SK-N-SH (cell line): Measurements from ENCODE around the gene FMN2. TPM values are rescaled to one million over a fixed set of nuclear protein-coding genes. Genes with fewer than 3 reads are reported as not detected.

Source experiments
- CTCF ChIA-PET: fragments of 300-600, 350-600 bp; formaldehyde crosslinking; extraction: SDS; loops from one replicate; lab custom pipeline; 2021; lab: Yijun Ruan, JAX
- POLR2A ChIA-PET: fragments of 350-600 bp; sonication (Branson Sonifier 250); formaldehyde crosslinking; extraction: SDS; loops from one replicate; lab custom pipeline; 2020; ENCODE audit warnings: antibody characterized with exemption, inconsistent platforms; lab: Yijun Ruan, JAX
- DNase-seq: peaks from one replicate; pipeline ENCODE4 v3.0.0; 2012
- H2AFZ ChIP-seq: fragments of 200-600 bp; sonication (generic); 2 replicates; pipeline ENCODE4 v1.8.1; 2016; ENCODE audit warnings: antibody characterized with exemption, mild to moderate bottlenecking, low read depth
- H3F3A ChIP-seq: fragments of 200-600 bp; sonication (generic); replicated peaks from 2 replicates; pipeline ENCODE3; 2016; ENCODE audit warnings: antibody characterized with exemption, mild to moderate bottlenecking; ENCODE audit not compliant: insufficient read depth
- H3K27ac ChIP-seq, 2 experiments: fragments of 200-500 bp in 1 of 2; fragments of 200-600 bp in 1 of 2; sonication (Bioruptor generic) in 1 of 2; sonication (generic), shearing (Covaris generic) in 1 of 2; 2 replicates each; pipeline versions ENCODE4 v1.5.1 to v1.6.1; 2014 to 2016; ENCODE audit warnings: low read depth in 2 of 2, inconsistent platforms in 1 of 2, low read length in 1 of 2, mild to moderate bottlenecking in 1 of 2, mixed read lengths in 1 of 2
- H3K27me3 ChIP-seq: fragments of 200-600 bp; sonication (generic), shearing (Covaris generic); 2 replicates; pipeline ENCODE4 v1.6.1; 2016; ENCODE audit warnings: mixed run types; ENCODE audit not compliant: insufficient read depth
- H3K36me3 ChIP-seq, 2 experiments: fragments of 200-500 bp in 1 of 2; fragments of 200-600 bp in 1 of 2; sonication (Bioruptor generic) in 1 of 2; sonication (generic) in 1 of 2; replicated peaks in 1 of 2; 2 replicates each; pipeline versions ENCODE3 to v1.5.1; 2014 to 2016; ENCODE audit warnings: low read length in 1 of 2, mild to moderate bottlenecking in 1 of 2; ENCODE audit not compliant: insufficient read depth in 2 of 2, control insufficient read depth in 1 of 2
- H3K4me1 ChIP-seq, 2 experiments: fragments of 200-500 bp in 1 of 2; fragments of 200-600 bp in 1 of 2; sonication (Bioruptor generic) in 1 of 2; sonication (generic), shearing (Covaris generic) in 1 of 2; 2 replicates each; pipeline versions ENCODE4 v1.5.1 to v1.6.1; 2014 to 2016; ENCODE audit warnings: low read depth in 1 of 2, low read length in 1 of 2, mixed run types in 1 of 2; ENCODE audit not compliant: insufficient read depth in 2 of 2, control insufficient read depth in 1 of 2
- H3K4me2 ChIP-seq: fragments of 200-600 bp; sonication (generic), shearing (Covaris generic); 2 replicates; pipeline ENCODE4 v1.6.1; 2017; ENCODE audit warnings: mixed run types
- H3K4me3 ChIP-seq, 2 experiments: fragments of 200-500 bp in 1 of 2; fragments of 200-600 bp in 1 of 2; sonication (Bioruptor generic) in 1 of 2; sonication (generic), shearing (Covaris generic) in 1 of 2; 2 replicates each; pipeline versions ENCODE4 v1.5.1 to v1.8.1; 2014 to 2016; ENCODE audit warnings: low read depth in 2 of 2, inconsistent platforms in 1 of 2, low read length in 1 of 2, mild to moderate bottlenecking in 1 of 2, mixed read lengths in 1 of 2, moderate library complexity in 1 of 2
- H3K79me2 ChIP-seq: fragments of 200-600 bp; sonication (generic); 2 replicates; pipeline ENCODE4 v1.8.1; 2017; ENCODE audit warnings: mild to moderate bottlenecking; ENCODE audit not compliant: insufficient read depth
- H3K9ac ChIP-seq: fragments of 200-600 bp; sonication (generic); 2 replicates; pipeline ENCODE4 v1.6.1; 2017; ENCODE audit warnings: mixed run types
- H3K9me2 ChIP-seq: fragments of 200-600 bp; sonication (generic); 2 replicates; pipeline ENCODE4 v1.6.1; 2017; ENCODE audit warnings: mixed run types
- H3K9me3 ChIP-seq: fragments of 200-600 bp; sonication (generic); 2 replicates; pipeline ENCODE4 v1.6.1; 2017; ENCODE audit warnings: mixed run types, mild to moderate bottlenecking, moderate library complexity
- H4K20me1 ChIP-seq: fragments of 200-600 bp; sonication (generic); 2 replicates; pipeline ENCODE4 v1.6.1; 2017; ENCODE audit warnings: mild to moderate bottlenecking, mixed run types; ENCODE audit not compliant: insufficient read depth
- EP300 ChIP-seq, 2 experiments: IDR thresholded peaks; 2 replicates each; pipeline versions ENCODE4 v1.4.0 to v1.6.1; 2012; ENCODE audit warnings: borderline replicate concordance in 1 of 2, low read depth in 1 of 2, low read length in 1 of 2
- FOSL2 ChIP-seq: IDR thresholded peaks from 2 replicates; pipeline ENCODE4 v1.4.0; 2012; ENCODE audit warnings: low read depth, mild to moderate bottlenecking, moderate library complexity, borderline replicate concordance
- FOXM1 ChIP-seq: IDR thresholded peaks from 2 replicates; pipeline ENCODE4 v1.4.0; 2012; ENCODE audit warnings: low read depth, mild to moderate bottlenecking
- GABPA ChIP-seq: IDR thresholded peaks from 2 replicates; pipeline ENCODE4 v1.4.0; 2012; ENCODE audit warnings: low read depth, mild to moderate bottlenecking
- MXI1 ChIP-seq: IDR thresholded peaks from 2 replicates; pipeline ENCODE4 v1.6.1; 2012; ENCODE audit warnings: mild to moderate bottlenecking, low read depth, low read length, improper control_type of control experiment
- PBX3 ChIP-seq: IDR thresholded peaks from 2 replicates; pipeline ENCODE4; 2012
- RXRA ChIP-seq: IDR thresholded peaks from 2 replicates; pipeline ENCODE4 v1.4.0; 2012; ENCODE audit warnings: low read depth, mild to moderate bottlenecking, borderline replicate concordance
- SMC3 ChIP-seq: IDR thresholded peaks from 2 replicates; pipeline ENCODE4 v1.6.1; 2012; ENCODE audit warnings: low read depth, low read length, improper control_type of control experiment
- TCF12 ChIP-seq: IDR thresholded peaks from 2 replicates; pipeline ENCODE4 v1.4.0; 2012
- WGBS: methylation state at CpG from one replicate; pipeline ENCODE4 v1.1.6; 2017; ENCODE audit warnings: low lambda C conversion rate; 5-methylcytosine and 5-hydroxymethylcytosine counted together
- polyA plus RNA-seq, 3 experiments: library from polyadenylated mRNA; depleted of rRNA; stranded (reverse); fragments of >200 nt; gene quantifications; 2 replicates each; pipeline ENCODE4 v1.2.3, GENCODE V29; 2012

FMN2 gene
- polyA plus RNA-seq, 1 of the 3 experiments (the other 2 are of a cell fraction), result 7.2 TPM

GRCh38 chr1:240508201-240508600, 416.5 kb downstream of the FMN2 start:
- POLR2A ChIA-PET, result no interaction called here
- no peak for DNase-seq
- CTCF ChIA-PET, result no interaction called here

GRCh38 chr1:240508950-240509349, 417.3 kb downstream of the FMN2 start:
- H3K9me2 ChIP-seq, result no peaks in the 10 kb centered on the region
- peak; percentile 84 for TF ChIP-seq PBX3
- TF ChIP-seq TCF12, result peak; percentile 90
- TF ChIP-seq FOSL2, result no peak
- TF ChIP-seq EP300 (IDR thresholded peaks at IDR 0.05; ENCODE audit: borderline replicate concordance in 1 of 2, low read depth in 1 of 2, low read length in 1 of 2), result no peak
- no peak for TF ChIP-seq SMC3
- no peak for TF ChIP-seq RXRA
- no peak for TF ChIP-seq MXI1
- TF ChIP-seq GABPA, result no peak
- WGBS, result 25% methylated on average over 2 of the region's 2 CpGs
- H3K27ac ChIP-seq, result no peak overlapping the region; a peak in 1 of 4 replicates
- H3K4me2 ChIP-seq, result no peak overlapping the region
- no peak overlapping the region for H3K4me3 ChIP-seq
- H3K36me3 ChIP-seq, result no peaks in the 10 kb centered on the region
- H4K20me1 ChIP-seq, result no peaks in the 10 kb centered on the region
- ChIA-PET POLR2A (no interaction called here), CTCF (no interaction called here)
- no peaks in the 10 kb centered on the region for H3K27me3 ChIP-seq
- H3K79me2 ChIP-seq, result no peaks in the 10 kb centered on the region
- H2AFZ ChIP-seq, result no peak overlapping the region
- H3F3A ChIP-seq, result peaks cover 4% of the 10 kb centered on the region
- H3K4me1 ChIP-seq, result peaks cover 0 to 11% of the 10 kb centered on the region in 2 experiments; a peak in 2 of 4 replicates
- no peaks in the 10 kb centered on the region for H3K9me3 ChIP-seq
- no peak overlapping the region for H3K9ac ChIP-seq
- peak; percentile 56 for DNase-seq

More at GRCh38 chr1:240508201-240508600, 416.5 kb downstream of the FMN2 start:
- Histone ChIP-seq H3K4me1 (peaks cover 0 to 11% of the 10 kb centered on the region in 2 experiments; a peak in 2 of 4 replicates), H3K9ac (no peak overlapping the region), H2AFZ (no peak overlapping the region), H3K9me3 (no peaks in the 10 kb centered on the region), H3K27ac (peak overlapping the region in 1 of 2 experiments; percentile 24; a peak in 1 of 4 replicates), H3K9me2 (no peaks in the 10 kb centered on the region), H3K36me3 (no peaks in the 10 kb centered on the region), H3K27me3 (no peaks in the 10 kb centered on the region), H4K20me1 (no peaks in the 10 kb centered on the region), H3K4me3 (no peak overlapping the region), H3K4me2 (no peak overlapping the region), H3K79me2 (no peaks in the 10 kb centered on the region), H3F3A (peaks cover 4% of the 10 kb centered on the region)
- WGBS, result 59% methylated on average over 3 of the region's 3 CpGs
- TF ChIP-seq FOXM1 (no peak), TCF12 (peak; percentile 25; the same call in 1 of the 2 replicates)

GRCh38 chr1:240511789-240512188, 420.1 kb downstream of the FMN2 start:
- H3K79me2 ChIP-seq, result no peaks in the 10 kb centered on the region
- H3K9me3 ChIP-seq, result no peaks in the 10 kb centered on the region
- no peaks in the 10 kb centered on the region for H3K27me3 ChIP-seq
- no peak for DNase-seq
- no peak overlapping the region for H3K27ac ChIP-seq
- no peak overlapping the region for H3K4me3 ChIP-seq
- H3K9me2 ChIP-seq, result no peaks in the 10 kb centered on the region
- no peaks in the 10 kb centered on the region for H4K20me1 ChIP-seq
- no peak overlapping the region for H3K4me2 ChIP-seq
- H3K36me3 ChIP-seq, result no peaks in the 10 kb centered on the region
- TF ChIP-seq TCF12, result peak; percentile 46
- TF ChIP-seq PBX3, result 0 out of 2 replicates have a peak, but pooled peaks have one; percentile 27
- no peak for TF ChIP-seq SMC3
- TF ChIP-seq, all 33 proteins: peak for 2
- no peak overlapping the region for H2AFZ ChIP-seq
- peaks cover 4% of the 10 kb centered on the region for H3F3A ChIP-seq
- no peak overlapping the region for H3K9ac ChIP-seq
- H3K4me1 ChIP-seq, result peaks cover 11 to 16% of the 10 kb centered on the region in 2 experiments
- ChIA-PET CTCF (no interaction called here), POLR2A (no interaction called here)
